Ammon's horn (tissue), 1 donor: ENCODE results near the gene MEGF11.

Source experiments
- DNase-seq: peaks from one replicate; pipeline ENCODE4 v3.0.0-alpha.2; 2016; ENCODE audit warnings: low spot score

The MEGF11 gene

GRCh38 chr15:66170042-66170441 lies 83.5 kb downstream of the MEGF11 start:
- no peak for DNase-seq

GRCh38 chr15:66169625-66170024 lies 83.9 kb downstream of the MEGF11 start:
- DNase-seq = no peak

- DNase-seq = no peak
Measured at GRCh38 chr15:66169023-66169422, 84.5 kb downstream of the MEGF11 start.

- no peak for DNase-seq
Measured at GRCh38 chr15:66167854-66168253, 85.7 kb downstream of the MEGF11 start.

GRCh38 chr15:66165856-66166255 lies 87.7 kb downstream of the MEGF11 start:
- no peak for DNase-seq

GRCh38 chr15:66164788-66165187 lies 88.8 kb downstream of the MEGF11 start:
- no peak for DNase-seq

GRCh38 chr15:66163553-66163952 lies 90.0 kb downstream of the MEGF11 start:
- no peak for DNase-seq

GRCh38 chr15:66162286-66162685 lies 91.3 kb downstream of the MEGF11 start:
- no peak for DNase-seq

GRCh38 chr15:66161575-66162118 lies 91.9 kb downstream of the MEGF11 start:
- no peak for DNase-seq

GRCh38 chr15:66161108-66161507 lies 92.4 kb downstream of the MEGF11 start:
- DNase-seq = no peak

- DNase-seq = no peak
Measured at GRCh38 chr15:66157507-66157906, 96.0 kb downstream of the MEGF11 start.

GRCh38 chr15:66156310-66156975 lies 97.1 kb downstream of the MEGF11 start:
- no peak for DNase-seq

- no peak for DNase-seq
Measured at GRCh38 chr15:66155065-66155464, 98.5 kb downstream of the MEGF11 start.

- DNase-seq = no peak
Measured at GRCh38 chr15:66154581-66154980, 99.0 kb downstream of the MEGF11 start.

- no peak for DNase-seq
Measured at GRCh38 chr15:66153549-66154415, 99.8 kb downstream of the MEGF11 start.

- no peak for DNase-seq
Measured at GRCh38 chr15:66152650-66153049, 100.9 kb downstream of the MEGF11 start.

GRCh38 chr15:66151809-66152208 lies 101.7 kb downstream of the MEGF11 start:
- no peak for DNase-seq

GRCh38 chr15:66149871-66150270 lies 103.7 kb downstream of the MEGF11 start:
- no peak for DNase-seq

- no peak for DNase-seq
Measured at GRCh38 chr15:66148187-66148586, 105.4 kb downstream of the MEGF11 start.

- DNase-seq = no peak
Measured at GRCh38 chr15:66147440-66147839, 106.1 kb downstream of the MEGF11 start.

GRCh38 chr15:66145726-66146182 lies 107.8 kb downstream of the MEGF11 start:
- DNase-seq = no peak

GRCh38 chr15:66144978-66145725 lies 108.4 kb downstream of the MEGF11 start:
- DNase-seq = no peak
